Psoas muscle (tissue), 8 donors: ENCODE results near the gene CAMSAP2. TPM values are rescaled to one million over a fixed set of nuclear protein-coding genes. Genes with fewer than 3 reads are reported as not detected.

Experiments used
- ATAC-seq, 4 donors: fragments of 200-7000 bp; cut with Tn5 transposase; one replicate each; pipeline ENCODE4 v1.9.1; 2020; ENCODE audit warnings: moderate library complexity in 3 of 4, mild to moderate bottlenecking in 2 of 4
- DNase-seq, 2 donors: peaks; one replicate each; pipeline ENCODE4 v3.0.0-alpha.2; 2020
- H3K27ac ChIP-seq: fragments of 200-600 bp; one replicate; pipeline ENCODE4 v1.8.0; 2022
- H3K27me3 ChIP-seq, 3 donors: fragments of 200-600 bp in 1 of 3; one replicate each; pipeline versions ENCODE4 v1.6.1 to v1.8.0; 2013 to 2022; ENCODE audit warnings: low read length in 2 of 3, mild to moderate bottlenecking in 2 of 3, moderate library complexity in 1 of 3; ENCODE audit not compliant: insufficient read depth in 3 of 3
- H3K36me3 ChIP-seq, 2 donors: fragments of 200-600 bp in 1 of 2; one replicate each; pipeline versions ENCODE4 v1.6.1 to v1.8.0; 2013 to 2022; ENCODE audit warnings: low read depth in 1 of 2, mild to moderate bottlenecking in 1 of 2, moderate library complexity in 1 of 2; ENCODE audit not compliant: insufficient read depth in 1 of 2
- H3K4me1 ChIP-seq: fragments of 200-600 bp; one replicate; pipeline ENCODE4 v1.8.0; 2022
- H3K4me3 ChIP-seq: fragments of 200-600 bp; one replicate; pipeline ENCODE4 v1.8.0; 2022; ENCODE audit warnings: mild to moderate bottlenecking
- H3K9me3 ChIP-seq: fragments of 200-600 bp; one replicate; pipeline ENCODE4 v1.8.0; 2022
- CTCF ChIP-seq: fragments of 200-600 bp; IDR thresholded peaks from one replicate; pipeline ENCODE4 v1.8.0; 2022; ENCODE audit warnings: antibody characterized with exemption
- WGBS, 3 donors: extraction: QIAGEN DNeasy Blood & Tissue Kit; methylation state at CpG; one replicate each; pipeline versions ENCODE4 v1.1.6 to v1.1.7; 2013; 5-methylcytosine and 5-hydroxymethylcytosine counted together
- intact Hi-C, 2 donors: fragments of 100-400 bp; cut with DNase I; formaldehyde crosslinking; loops; one replicate each; pipeline versions ENCODE4 v1.11.0 to v1.14.2; 2022
- polyA plus RNA-seq, 3 donors: library from polyadenylated mRNA; stranded (reverse); fragments of 200-250 nt; gene quantifications; one replicate each; pipeline ENCODE4 v1.2.3, GENCODE V29; 2013
- total RNA-seq, 4 donors: library from RNA; stranded (reverse); fragmentation: NEBNext Ultra II Directional in 2 of 4; extraction: Animal tissue kit (Norgen Biotek cat#: 25700) in 2 of 4; gene quantifications; one replicate each; pipeline versions ENCODE4 v1.2.1 to v1.2.4, GENCODE V29; 2021 to 2023
- donor health status: healthy with polysubstance abuse.
- donor health status: DM: no; HTN: no; CAD: no; lungs with moderate emphysema.
- donor health status: Bipolar disorder and iron deficiency.
- donor health status: healthy.
- donor health status: DM: yes; HTN: yes; CAD: no.
- donor health status: DM: no; HTN: no; CAD: no.
- donor health status: DM: no; HTN: no; CAD: no.
- donor health status: DM: yes; HTN: yes; CAD: no.

The CAMSAP2 gene
- total and polyA plus RNA-seq, 7 donors: 4.8 to 70.8 (median 37.0) TPM

DNA sequence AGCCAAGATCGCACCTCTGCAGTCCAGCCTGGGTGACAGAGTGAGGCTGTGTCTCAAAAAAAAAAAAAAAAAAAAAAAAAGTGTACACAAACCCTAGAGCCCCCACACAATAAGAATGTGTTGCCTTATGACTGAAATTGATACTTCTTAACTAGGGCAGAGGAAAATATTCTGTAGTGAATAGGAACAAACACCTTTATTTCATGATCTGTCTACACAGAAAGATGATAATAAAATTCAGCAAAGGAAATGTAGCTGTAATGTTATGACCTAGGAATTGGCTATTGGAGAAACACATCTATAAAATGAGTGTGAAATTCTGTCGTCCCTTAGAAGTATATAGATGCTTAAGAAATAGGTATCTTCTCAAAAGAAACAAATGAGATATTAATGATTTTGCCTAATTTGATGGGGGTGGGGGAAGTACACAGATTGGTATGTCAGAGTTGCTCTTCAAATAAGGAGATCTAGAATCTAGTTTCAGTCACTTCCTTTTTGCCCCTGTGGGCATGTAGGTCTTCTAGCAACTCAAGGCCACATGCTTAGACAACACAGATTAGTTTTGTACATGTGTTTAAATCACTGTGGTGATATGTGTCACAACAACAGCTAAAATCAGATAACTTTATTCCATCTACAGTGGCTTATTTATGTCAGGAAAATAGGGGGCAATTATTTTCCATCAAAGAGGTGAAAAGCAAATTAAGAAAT is 123.4 kb downstream of the CAMSAP2 start:
- intact Hi-C loops: no loop called here

DNA sequence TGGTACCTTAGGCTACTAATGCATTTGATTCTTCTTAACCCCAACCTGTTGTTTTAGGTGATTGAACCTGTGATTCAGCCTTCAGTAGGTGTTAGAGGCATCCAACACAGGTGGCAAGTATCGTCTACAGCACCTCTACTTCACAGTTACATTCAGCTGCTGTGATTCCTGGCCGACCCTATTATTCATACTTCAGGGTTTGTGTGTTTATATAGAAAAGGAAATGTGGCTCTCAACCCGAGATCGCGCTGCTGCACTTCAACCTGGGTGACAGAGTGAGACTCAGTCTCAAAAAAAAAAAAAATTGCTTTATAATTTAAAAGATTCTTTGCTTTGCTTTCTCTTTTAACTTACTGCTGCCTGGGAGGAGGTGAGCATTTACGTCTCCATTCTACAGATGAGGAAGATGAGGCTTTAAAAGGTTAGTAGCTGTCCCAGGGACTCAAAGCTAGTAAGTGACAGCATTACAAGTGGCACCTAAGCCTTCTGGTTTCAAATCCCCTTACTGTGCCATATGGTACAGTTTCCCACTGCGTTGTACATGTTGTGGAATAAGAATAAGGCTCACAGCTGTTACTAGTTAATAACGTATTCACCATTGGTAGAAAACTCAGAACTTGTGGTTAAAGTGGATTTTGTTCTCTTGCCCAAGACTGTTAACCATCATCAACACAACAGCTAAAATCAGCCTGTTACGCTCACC is 124.2 kb downstream of the CAMSAP2 start:
- intact Hi-C loops: no loop called here
- no peak for TF ChIP-seq CTCF
- Histone ChIP-seq H3K36me3 (peaks cover 0 to 34% of the 10 kb centered on the region in 2 donors), H3K27me3 (no peaks in the 10 kb centered on the region), H3K27ac (no peak overlapping the region), H3K4me1 (peaks cover 5% of the 10 kb centered on the region), H3K9me3 (no peaks in the 10 kb centered on the region), H3K4me3 (no peak overlapping the region)
- ATAC-seq (no peak), DNase-seq (no peak)
- 93 to 96% (median 95%) methylated on average over 9 of the region's 9 CpGs for WGBS, 3 donors

More for the DNA sequence above, 123.4 kb downstream of the CAMSAP2 start:
- no peak for ATAC-seq
- H3K4me3 ChIP-seq: no peak overlapping the region
- 89 to 99% (median 92%) methylated on average over 2 of the region's 2 CpGs for WGBS, 3 donors
- no peak for TF ChIP-seq CTCF
- no peak overlapping the region for H3K27ac ChIP-seq
- H3K4me1 ChIP-seq: peaks cover 2% of the 10 kb centered on the region
- H3K36me3 ChIP-seq: peaks cover 0 to 42% of the 10 kb centered on the region in 2 donors
- no peaks in the 10 kb centered on the region for H3K27me3 ChIP-seq
- no peaks in the 10 kb centered on the region for H3K9me3 ChIP-seq
- no peak for DNase-seq

DNA sequence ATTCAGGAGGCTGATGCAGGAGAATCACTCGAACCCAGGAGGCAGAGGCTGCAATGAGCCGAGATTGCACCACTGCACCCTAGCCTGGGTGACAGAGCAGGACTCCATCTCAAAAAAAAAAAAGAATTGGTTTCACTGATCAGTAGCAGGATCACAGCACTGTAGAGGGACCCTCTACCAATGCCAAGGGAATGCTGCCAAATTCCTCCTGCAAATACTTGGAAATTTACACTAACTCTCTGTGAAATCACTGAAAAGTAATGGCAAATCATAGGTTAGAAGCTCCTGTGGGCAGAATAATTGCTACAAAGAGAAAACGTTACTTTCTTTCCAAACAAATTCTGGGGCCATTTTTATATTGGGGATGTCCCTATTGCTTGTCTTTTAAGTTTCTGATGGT is 127.4 kb downstream of the CAMSAP2 start:
- WGBS, 3 donors: 53 to 59% (median 56%) methylated on average over 3 of the region's 3 CpGs
- Histone ChIP-seq H3K27me3 (peaks cover 0 to 3% (median 0%) of the 10 kb centered on the region in 3 donors), H3K9me3 (no peaks in the 10 kb centered on the region), H3K36me3 (peaks cover 0 to 19% of the 10 kb centered on the region in 2 donors), H3K4me1 (peaks cover 5% of the 10 kb centered on the region), H3K4me3 (no peak overlapping the region), H3K27ac (no peak overlapping the region)
- TF ChIP-seq CTCF: no peak
- intact Hi-C loops: no loop called here
- ATAC-seq: no peak
- no peak for DNase-seq

DNA sequence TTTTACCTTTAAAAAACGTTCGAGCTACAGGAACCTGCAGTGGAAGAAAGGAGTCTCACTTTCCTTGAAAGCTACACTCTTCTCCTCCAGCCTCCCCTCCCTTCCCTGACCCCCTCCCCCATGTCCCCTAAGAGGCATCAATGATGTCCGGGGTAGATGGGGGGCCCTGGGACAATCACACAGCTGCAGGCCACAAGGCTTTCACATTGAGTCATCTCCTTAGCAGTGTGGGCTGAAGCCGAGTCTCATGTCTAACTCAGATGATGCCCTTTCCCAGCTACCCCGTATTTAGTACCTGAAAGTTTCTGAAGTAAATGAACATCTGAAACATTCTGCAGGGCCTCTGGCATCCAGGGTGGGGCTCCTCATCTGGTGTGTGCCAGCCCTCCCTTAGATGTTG is 127.8 kb downstream of the CAMSAP2 start:
- peaks cover 0 to 4% (median 3%) of the 10 kb centered on the region in 3 donors for H3K27me3 ChIP-seq
- intact Hi-C loops: no loop called here
- H3K4me3 ChIP-seq: no peak overlapping the region
- TF ChIP-seq CTCF: no peak
- ATAC-seq: peak in 3 of 4 donors; percentile 29 to 43 (median 42)
- DNase-seq: no peak
- no peak overlapping the region for H3K27ac ChIP-seq
- whole genome bisulfite sequencing, 3 donors: 23 to 29% (median 24%) methylated on average over 5 of the region's 5 CpGs
- peaks cover 5% of the 10 kb centered on the region for H3K4me1 ChIP-seq
- no peaks in the 10 kb centered on the region for H3K9me3 ChIP-seq
- peaks cover 0 to 19% of the 10 kb centered on the region in 2 donors for H3K36me3 ChIP-seq
